Thoracic aorta (tissue), 2 donors: Measurements from ENCODE around the gene KANK4. TPM values are rescaled to one million over a fixed set of nuclear protein-coding genes. Genes with fewer than 3 reads are reported as not detected.

Experiments used
- ATAC-seq: fragments of 150-250 bp; one replicate; pipeline ENCODE4 v1.8.0; 2017; ENCODE audit warnings: low read depth; ENCODE audit not compliant: insufficient number of reproducible peaks, low FRiP score
- DNase-seq: peaks from one replicate; pipeline ENCODE4 v3.0.0-alpha.2; 2020; ENCODE audit warnings: low spot score
- H3K27ac ChIP-seq, 2 donors: fragments of 200-600 bp; sonication (generic); 1 replicate in 1 of 2; 2 replicates in 1 of 2; pipeline ENCODE4 v1.5.1; 2016; ENCODE audit warnings: mild to moderate bottlenecking in 2 of 2, moderate library complexity in 2 of 2
- H3K27me3 ChIP-seq: fragments of 200-600 bp; sonication (generic); replicated peaks from 2 replicates; pipeline ENCODE4 v1.6.0; 2016; ENCODE audit warnings: mild to moderate bottlenecking; ENCODE audit not compliant: insufficient read depth
- H3K36me3 ChIP-seq: fragments of 200-600 bp; sonication (generic); one replicate; pipeline ENCODE4 v1.5.1; 2016
- H3K4me1 ChIP-seq, 2 donors: fragments of 200-600 bp; sonication (generic); 1 replicate in 1 of 2; 2 replicates in 1 of 2; pipeline versions ENCODE4 v1.5.1 to v1.6.0; 2016; ENCODE audit warnings: low read depth in 2 of 2, mild to moderate bottlenecking in 1 of 2; ENCODE audit not compliant: control insufficient read depth in 1 of 2
- H3K4me3 ChIP-seq: fragments of 200-600 bp; sonication (generic); 2 replicates; pipeline ENCODE4 v1.5.1; 2016; ENCODE audit warnings: mild to moderate bottlenecking
- H3K9me3 ChIP-seq: fragments of 200-600 bp; sonication (generic); 2 replicates; pipeline ENCODE4 v1.5.1; 2016
- total RNA-seq, 2 donors: library from RNA; depleted of rRNA; stranded (reverse); fragments of >200 nt; gene quantifications; one replicate each; pipeline versions ENCODE4 v1.1.0 to v1.2.3, GENCODE V29; 2016
- TF ChIP-seq, protein P1 (sequence below): fragments of 200-600 bp; sonication (generic); IDR thresholded peaks from one replicate; pipeline ENCODE4 v1.5.1; 2019; ENCODE audit warnings: antibody characterized with exemption

Gene KANK4
- total RNA-seq, 2 donors from 2014 or later = 0.28 TPM; not detected in 1

DNA sequence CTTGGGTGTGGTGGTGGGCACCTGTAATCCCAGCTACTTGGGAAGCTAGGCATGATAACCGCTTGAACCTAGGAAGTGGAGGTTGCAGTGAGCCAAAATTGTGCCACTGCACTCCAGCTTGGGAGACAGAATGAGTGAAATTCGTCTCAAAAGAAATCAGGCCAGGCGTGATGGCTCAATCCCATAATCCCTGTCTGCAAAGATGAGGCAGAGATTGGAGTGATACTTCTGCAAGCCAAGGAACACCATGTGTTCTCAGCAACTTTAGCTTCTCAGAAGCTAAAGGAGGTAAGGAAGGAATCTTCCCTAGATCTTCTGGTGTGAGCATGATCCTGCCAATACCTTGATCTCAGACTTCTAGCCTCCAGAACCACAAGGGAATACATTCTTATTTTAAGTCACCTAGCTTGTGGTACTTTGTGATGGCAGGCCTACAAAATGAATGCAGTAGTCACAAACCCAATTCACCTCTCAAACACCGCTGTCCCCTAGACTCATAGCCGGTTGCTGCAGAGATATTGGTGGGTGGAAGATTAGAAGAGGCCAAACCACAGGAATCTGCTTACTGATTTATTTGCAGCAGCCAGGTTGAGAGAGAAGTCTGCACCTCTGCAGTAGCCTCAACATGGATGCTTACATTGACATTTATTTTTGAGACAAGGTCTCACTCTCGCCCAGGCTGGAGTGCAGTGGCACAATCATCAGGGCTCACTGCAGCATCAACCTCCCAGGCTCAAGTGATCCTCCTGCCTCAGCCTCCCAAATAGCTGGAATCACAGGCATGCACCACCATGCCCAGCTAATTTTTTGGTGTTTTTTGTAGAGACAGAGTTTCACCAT is 105.9 kb downstream of the KANK4 start:
- Histone ChIP-seq H3K27me3 (no peaks in the 10 kb centered on the region), H3K4me3 (no peak overlapping the region), H3K36me3 (no peaks in the 10 kb centered on the region), H3K27ac (no peak overlapping the region), H3K4me1 (no peaks in the 10 kb centered on the region), H3K9me3 (peaks cover 5% of the 10 kb centered on the region)
- DNase-seq (no peak), ATAC-seq (no peak)
- TF ChIP-seq, protein P1, sequence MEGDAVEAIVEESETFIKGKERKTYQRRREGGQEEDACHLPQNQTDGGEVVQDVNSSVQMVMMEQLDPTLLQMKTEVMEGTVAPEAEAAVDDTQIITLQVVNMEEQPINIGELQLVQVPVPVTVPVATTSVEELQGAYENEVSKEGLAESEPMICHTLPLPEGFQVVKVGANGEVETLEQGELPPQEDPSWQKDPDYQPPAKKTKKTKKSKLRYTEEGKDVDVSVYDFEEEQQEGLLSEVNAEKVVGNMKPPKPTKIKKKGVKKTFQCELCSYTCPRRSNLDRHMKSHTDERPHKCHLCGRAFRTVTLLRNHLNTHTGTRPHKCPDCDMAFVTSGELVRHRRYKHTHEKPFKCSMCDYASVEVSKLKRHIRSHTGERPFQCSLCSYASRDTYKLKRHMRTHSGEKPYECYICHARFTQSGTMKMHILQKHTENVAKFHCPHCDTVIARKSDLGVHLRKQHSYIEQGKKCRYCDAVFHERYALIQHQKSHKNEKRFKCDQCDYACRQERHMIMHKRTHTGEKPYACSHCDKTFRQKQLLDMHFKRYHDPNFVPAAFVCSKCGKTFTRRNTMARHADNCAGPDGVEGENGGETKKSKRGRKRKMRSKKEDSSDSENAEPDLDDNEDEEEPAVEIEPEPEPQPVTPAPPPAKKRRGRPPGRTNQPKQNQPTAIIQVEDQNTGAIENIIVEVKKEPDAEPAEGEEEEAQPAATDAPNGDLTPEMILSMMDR = no peak

DNA sequence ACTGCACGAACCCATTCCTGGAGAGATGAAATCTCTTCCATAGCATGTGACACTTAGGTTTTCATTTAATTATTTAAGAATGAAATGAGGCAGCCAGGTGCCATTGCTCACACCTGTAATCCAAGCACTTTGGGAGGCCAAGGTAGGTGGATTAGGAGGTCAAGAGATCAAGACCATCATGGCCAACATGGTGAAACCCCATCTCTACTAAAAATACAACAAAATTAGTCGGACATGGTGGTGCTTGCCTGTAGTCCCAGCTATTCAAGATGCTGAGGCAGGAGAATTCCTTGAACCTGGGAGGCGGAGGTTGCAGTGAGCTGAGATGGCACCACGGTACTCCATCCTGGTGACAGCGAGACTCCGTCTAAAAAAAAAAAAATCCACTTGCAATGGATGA is 106.8 kb downstream of the KANK4 start:
- TF ChIP-seq, protein P1 = no peak
- Histone ChIP-seq H3K4me3 (no peak overlapping the region), H3K27me3 (no peaks in the 10 kb centered on the region), H3K9me3 (peaks cover 5% of the 10 kb centered on the region), H3K36me3 (no peaks in the 10 kb centered on the region), H3K27ac (no peak overlapping the region), H3K4me1 (no peaks in the 10 kb centered on the region)
- ATAC-seq = no peak
- no peak for DNase-seq

DNA sequence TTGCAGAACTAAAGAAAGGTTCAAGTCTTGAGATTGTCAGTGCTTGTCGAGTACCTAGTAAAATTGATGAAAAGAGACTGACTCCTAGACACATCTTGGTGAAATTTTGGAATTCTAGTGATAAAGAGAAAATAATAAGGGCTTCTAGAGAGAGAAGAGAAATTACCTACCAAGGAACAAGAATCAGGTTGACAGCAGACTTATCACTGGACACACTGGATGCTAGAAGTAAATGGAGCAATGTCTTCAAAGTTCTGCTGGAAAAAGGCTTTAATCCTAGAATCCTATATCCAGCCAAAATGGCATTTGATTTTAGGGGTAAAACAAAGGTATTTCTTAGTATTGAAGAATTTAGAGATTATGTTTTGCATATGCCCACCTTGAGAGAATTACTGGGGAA is 108.3 kb downstream of the KANK4 start:
- no peak for ATAC-seq
- H3K27ac ChIP-seq = no peak overlapping the region
- DNase-seq = no peak
- H3K36me3 ChIP-seq = no peaks in the 10 kb centered on the region
- H3K27me3 ChIP-seq = no peaks in the 10 kb centered on the region
- no peak overlapping the region for H3K4me3 ChIP-seq
- H3K9me3 ChIP-seq = peaks cover 5% of the 10 kb centered on the region
- TF ChIP-seq, protein P1 = no peak
- no peaks in the 10 kb centered on the region for H3K4me1 ChIP-seq

DNA sequence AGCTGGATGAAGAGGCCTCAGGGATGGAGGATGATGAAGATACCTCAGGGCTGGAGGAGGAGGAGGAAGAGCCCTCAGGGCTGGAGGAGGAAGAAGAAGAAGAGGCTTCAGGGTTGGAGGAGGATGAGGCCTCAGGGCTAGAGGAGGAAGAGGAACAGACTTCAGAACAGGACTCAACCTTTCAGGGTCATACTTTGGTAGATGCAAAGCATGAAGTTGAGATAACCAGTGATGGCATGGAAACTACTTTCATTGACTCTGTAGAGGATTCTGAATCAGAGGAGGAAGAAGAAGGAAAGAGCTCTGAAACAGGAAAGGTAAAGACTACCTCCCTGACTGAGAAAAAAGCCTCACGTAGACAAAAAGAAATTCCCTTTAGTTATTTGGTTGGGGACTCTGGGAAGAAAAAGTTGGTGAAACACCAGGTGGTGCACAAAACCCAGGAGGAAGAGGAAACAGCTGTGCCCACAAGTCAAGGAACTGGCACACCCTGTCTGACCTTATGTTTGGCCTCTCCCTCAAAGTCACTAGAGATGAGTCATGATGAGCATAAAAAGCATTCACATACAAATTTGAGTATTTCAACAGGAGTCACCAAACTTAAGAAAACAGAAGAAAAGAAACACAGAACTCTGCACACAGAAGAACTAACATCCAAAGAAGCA is 109.2 kb downstream of the KANK4 start:
- Histone ChIP-seq H3K4me1 (no peaks in the 10 kb centered on the region), H3K9me3 (peaks cover 5% of the 10 kb centered on the region), H3K36me3 (no peaks in the 10 kb centered on the region), H3K4me3 (no peak overlapping the region), H3K27ac (no peak overlapping the region), H3K27me3 (no peaks in the 10 kb centered on the region)
- ATAC-seq (no peak), DNase-seq (no peak)
- TF ChIP-seq, protein P1 = no peak

DNA sequence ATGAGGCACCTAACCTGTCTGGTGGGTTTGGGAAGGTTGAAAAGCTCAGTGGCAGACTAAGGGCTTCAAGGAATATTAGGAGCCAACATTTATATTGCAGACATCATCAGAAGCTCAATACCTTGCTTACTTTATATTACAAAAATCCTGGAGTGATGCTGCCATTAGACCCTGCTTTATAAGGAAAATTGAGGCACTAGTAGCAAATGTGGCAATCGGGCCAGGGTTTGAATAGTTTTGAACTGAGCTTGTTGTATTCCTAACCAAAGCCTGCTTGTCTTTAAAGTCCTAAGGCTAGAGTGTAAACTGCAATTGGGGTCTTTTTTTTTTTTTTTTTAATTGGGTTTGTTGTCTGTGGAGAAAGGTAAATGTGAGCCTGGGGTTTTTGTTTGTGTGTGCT is 110.3 kb downstream of the KANK4 start:
- Histone ChIP-seq H3K4me1 (no peaks in the 10 kb centered on the region), H3K27me3 (no peaks in the 10 kb centered on the region), H3K27ac (no peak overlapping the region), H3K36me3 (no peaks in the 10 kb centered on the region), H3K4me3 (no peak overlapping the region), H3K9me3 (peaks cover 5% of the 10 kb centered on the region)
- TF ChIP-seq, protein P1 = no peak
- DNase-seq (no peak), ATAC-seq (no peak)
